H54 (cell line): Measurements from ENCODE around the gene ETV6.

Experiments
- DNase-seq: peaks from one replicate; pipeline ENCODE4 v3.0.0; 2011; ENCODE audit warnings: low spot score, mixed read lengths; ENCODE audit not compliant: insufficient read length
- FAIRE-seq: peaks from 3 replicates; lab custom pipeline; 2011; peaks lifted over from hg19 to GRCh38; lab: Jason Lieb, UNC
- POLR2A ChIP-seq: IDR thresholded peaks from 2 replicates; pipeline ENCODE4 v1.6.1; 2011; ENCODE audit warnings: low read depth, mild to moderate bottlenecking, low read length

The ETV6 gene

DNA sequence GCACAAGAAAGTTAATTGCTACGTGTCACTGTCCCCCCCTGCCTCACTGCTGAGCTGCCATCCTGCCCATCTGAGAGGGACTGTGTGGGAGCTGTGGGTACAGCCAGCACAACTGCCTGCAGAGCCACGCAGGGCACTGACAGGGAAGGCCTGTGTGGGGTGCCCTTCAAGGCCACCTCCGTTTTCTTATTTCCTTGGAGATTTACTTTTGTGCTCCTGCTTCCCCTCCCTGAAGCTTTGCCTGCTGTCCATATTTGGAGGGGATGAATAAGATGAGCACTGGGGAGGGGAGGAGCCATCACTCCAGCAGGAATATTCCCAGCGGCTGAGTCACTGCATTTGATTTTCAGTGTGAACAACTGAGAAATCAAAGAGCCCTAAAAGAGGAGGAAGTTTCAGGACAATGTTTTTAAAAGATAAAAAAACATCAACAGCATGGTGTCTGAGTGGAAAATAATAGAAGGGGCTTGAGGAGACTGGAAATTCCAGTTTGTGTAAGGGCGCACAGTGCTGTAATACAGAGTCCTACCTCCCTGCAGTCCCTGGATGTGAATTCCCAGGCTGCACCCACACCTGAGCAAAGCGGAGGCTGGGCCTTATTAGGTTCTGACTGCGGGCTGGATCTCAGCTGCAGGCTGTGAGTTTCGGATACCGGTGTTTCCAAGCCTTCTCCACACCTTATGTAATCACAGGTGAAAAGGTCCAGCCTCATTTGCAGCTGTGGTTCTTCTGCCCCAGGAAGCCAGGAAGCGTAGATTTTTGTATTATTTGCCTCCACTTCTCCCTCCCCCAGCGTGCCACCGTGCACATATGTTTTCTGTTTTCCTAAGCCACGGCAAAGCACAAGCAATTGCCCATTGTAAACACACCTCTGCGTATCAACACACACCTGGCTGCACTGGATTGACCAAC is 228.7 kb downstream of the ETV6 start:
- DNase-seq = peak; percentile 55
- TF ChIP-seq POLR2A = no peak
- peak; percentile 84 for FAIRE-seq

DNA sequence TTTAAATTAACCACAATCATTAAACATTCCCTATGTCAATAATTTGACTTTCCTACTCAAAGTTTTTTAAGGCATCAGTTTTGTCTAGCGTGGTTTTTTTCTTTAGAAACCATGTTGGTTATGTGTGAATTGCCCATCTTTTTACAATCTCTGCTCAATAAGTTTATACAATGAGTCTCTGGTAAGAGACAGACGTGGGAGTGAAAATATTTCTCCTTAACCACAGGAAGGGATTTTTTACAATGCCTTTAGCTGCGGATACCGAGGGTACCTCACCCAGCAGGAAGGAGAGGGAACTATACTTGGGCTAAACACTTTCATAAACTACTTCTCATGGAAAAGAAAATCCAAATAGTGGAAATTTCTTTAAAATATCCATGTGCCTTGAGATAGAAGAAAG is 229.8 kb downstream of the ETV6 start:
- no peak for DNase-seq
- no peak for TF ChIP-seq POLR2A
- no peak for FAIRE-seq

DNA sequence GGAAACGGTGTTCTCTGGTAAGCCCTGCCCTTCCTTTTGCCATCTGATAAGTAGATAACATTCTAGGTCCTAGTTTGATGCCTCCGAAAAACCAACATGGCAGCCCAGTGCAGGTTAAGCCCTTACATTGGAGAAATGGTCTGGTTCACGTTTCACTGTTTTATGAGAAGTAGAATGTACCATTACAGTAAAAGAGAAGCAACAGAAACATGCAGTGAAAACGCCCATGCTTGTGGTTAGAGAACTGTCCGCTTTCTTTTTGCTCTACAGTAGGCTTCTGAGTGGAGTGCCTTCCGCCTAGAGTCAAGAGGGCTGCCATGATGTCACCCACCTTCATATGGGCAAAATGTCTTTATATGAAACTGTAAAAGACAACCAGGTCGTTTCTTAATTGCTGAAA is 230.9 kb downstream of the ETV6 start:
- DNase-seq = no peak
- no peak for FAIRE-seq
- no peak for TF ChIP-seq POLR2A

DNA sequence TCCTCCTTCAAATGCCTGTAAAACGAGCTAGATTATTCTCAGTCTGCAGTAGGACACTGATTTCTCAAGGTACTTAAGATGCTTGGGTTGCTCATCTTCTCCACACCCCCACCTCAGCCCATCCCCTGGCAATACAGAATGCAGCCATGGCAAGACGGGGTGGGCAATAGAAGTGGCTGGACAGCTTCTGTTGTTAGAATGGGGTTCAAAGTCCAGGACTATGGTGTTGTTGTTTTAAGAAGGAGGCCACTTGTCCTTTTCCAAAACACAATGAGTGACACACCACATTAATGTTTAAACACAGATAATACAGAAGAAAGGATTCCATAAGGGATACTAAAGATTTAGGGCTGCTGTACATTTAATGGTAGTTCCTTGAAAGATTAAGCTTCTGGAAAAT is 232.4 kb downstream of the ETV6 start:
- FAIRE-seq (no peak), DNase-seq (no peak)
- TF ChIP-seq POLR2A = no peak

DNA sequence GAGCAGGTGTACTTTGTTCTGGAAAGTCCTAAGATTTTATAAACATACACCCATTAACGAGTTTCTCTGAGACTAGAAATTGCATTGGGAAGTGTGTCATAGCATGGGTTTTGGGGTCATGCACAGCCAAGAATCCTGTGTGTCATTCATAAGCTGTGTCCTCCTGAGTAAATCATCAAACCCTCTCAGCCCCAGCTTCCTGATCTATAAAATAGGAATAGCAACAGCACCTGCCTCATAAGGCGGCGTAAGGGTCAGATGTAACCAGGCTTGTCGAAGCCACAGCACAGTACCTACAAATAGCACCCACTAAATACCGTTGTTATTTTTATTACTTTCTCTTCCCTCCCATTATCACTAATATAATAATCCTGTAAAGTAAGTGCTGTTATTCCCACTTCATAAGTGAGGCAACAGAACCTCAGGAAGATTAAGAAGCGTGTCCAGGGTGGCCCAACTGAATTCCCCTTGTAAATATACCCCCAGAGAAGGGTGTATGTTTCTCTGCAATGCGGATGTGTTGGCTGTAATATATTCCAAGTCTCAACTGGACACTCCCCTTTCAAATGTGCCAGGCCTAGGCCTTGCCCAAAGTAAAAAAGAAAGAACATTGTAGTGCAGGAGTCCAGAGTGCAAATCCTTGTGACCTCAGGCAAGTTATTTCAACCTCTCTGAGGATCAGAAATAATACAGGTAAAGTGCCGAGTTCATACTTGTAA is 233.0 kb downstream of the ETV6 start:
- FAIRE-seq (no peak), DNase-seq (no peak)
- no peak for TF ChIP-seq POLR2A

DNA sequence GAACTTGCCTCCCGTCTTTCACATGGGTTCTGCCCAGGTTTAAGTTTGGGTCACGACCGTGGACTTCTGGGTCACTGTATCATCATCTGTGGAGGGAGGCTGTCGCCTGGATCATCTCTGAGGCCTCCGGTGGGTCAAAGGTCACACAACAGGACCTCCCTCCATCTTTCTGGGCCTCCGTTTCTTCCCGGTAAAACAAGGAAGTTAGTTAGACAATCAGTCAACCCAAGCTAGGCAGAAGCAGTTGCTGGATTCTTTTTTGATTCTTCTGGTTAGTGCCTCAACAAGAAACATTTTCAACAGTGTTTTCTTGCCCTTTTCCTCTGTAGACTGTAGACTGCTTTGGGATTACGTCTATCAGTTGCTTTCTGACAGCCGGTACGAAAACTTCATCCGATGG is 234.6 kb downstream of the ETV6 start:
- FAIRE-seq (no peak), DNase-seq (no peak)
- TF ChIP-seq POLR2A = no peak

DNA sequence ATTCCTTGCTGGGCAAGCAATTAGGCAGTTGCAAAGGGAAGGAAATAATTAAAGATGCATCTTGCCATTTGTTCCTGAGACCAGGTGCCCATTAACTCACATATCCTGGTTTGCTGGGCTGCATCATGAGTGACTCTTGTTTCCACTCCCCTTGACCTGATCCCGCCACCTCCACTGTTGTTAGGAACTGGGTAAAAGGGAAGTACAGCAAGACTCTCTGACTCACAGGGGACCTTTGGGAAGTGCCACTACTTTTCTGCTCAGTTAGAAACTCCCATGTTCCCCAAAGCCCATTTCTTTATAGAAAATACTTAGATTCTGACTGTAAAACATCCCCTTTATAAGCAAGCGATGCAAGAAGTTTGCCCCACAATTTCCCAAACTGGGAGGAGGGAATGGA is 235.2 kb downstream of the ETV6 start:
- FAIRE-seq (no peak), DNase-seq (no peak)

DNA sequence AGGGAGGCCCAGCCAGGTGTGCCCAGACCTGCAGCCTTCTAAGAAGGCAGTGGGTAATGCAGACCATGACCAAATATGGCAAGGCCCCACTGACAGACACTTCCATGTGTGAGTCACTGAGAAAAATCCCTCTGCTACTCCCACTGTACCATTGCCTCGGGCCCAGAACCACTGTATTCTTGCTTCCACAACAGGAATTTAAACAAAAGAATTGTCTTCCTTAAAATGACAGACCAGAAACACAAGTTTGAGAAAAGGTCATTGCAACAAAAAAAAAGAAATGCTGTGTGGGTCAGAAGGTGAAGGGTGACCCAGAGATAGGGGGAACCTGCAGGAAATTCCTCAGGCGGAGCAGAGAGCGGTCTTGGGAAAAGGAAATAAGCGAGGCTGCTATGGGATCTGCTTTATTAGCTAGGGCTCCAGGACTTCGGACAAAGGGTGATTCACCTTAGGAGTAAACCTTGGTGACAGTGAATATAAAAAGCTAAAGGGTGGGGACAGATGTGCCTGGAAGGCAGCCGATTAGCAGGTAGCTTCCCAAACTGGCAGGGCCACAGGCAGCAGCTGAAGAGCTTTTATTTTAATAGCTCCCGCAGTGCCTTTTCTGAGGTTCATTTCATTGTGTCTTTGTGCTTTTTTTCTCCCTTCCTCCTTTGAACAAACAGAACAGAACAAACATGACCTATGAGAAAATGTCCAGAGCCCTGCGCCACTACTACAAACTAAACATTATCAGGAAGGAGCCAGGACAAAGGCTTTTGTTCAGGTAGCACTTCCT is 236.0 kb downstream of the ETV6 start:
- TF ChIP-seq POLR2A = no peak
- FAIRE-seq (peak; percentile 50), DNase-seq (peak; percentile 20)

More for the DNA sequence above, 235.2 kb downstream of the ETV6 start:
- no peak for TF ChIP-seq POLR2A

DNA sequence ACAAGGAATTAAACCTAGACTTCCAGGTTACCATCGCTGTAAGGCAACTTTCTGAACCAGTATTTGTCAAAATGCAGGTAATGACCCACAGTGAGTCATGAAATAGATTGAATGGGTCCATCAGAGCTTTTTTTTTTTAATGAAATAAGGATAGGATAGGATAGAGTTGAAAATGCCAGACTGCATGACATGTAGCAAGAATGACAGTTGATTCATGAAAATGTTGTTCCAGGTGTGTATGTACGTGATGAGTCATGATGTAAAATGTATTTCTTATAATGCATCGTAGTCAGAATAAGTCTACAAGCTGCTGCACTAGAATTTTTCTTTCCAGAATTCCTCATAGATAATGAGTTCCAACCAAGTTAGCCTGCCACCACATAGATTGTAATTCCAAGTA is 236.9 kb downstream of the ETV6 start:
- FAIRE-seq (no peak), DNase-seq (no peak)
- no peak for TF ChIP-seq POLR2A

DNA sequence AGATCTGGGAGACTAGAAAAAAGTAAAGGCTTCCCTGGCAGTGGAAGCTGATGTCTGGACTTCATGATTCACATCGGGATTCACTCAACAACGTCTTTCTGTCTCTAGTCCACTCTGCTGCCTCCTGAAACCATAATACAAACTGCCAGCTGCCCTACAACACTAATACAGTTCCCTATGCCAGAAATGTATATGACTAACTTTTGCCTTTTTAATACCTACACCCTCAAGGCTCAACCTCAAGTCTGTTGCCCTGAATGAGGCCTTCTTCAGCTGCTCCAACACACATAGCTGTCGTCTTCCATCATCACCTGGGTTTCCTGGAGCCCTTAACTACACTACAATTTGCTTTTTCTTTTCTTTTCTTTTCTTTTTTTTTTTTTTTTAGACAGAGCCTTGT is 238.6 kb downstream of the ETV6 start:
- DNase-seq (no peak), FAIRE-seq (no peak)
- no peak for TF ChIP-seq POLR2A

DNA sequence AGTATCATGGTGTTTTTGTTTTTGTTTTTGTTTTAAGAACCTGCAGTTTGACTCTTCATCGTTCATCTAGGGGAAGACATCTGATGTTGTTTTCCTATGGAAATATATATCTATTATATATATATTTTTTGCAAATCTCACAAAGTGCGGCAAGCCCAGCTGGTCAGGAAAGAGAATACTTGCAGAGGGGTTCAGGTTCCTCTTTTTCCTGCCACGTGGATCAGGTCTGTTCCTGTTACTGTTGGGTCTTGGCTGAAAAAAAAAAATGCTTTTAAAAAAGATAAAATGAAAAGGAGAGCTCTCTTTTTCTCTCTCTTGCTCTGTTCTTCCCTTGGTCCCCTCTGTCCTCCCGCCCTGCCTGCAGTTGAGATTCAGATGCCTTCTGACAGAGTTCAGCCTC is 241.9 kb downstream of the ETV6 start:
- TF ChIP-seq POLR2A = no peak
- FAIRE-seq = no peak
- no peak for DNase-seq

DNA sequence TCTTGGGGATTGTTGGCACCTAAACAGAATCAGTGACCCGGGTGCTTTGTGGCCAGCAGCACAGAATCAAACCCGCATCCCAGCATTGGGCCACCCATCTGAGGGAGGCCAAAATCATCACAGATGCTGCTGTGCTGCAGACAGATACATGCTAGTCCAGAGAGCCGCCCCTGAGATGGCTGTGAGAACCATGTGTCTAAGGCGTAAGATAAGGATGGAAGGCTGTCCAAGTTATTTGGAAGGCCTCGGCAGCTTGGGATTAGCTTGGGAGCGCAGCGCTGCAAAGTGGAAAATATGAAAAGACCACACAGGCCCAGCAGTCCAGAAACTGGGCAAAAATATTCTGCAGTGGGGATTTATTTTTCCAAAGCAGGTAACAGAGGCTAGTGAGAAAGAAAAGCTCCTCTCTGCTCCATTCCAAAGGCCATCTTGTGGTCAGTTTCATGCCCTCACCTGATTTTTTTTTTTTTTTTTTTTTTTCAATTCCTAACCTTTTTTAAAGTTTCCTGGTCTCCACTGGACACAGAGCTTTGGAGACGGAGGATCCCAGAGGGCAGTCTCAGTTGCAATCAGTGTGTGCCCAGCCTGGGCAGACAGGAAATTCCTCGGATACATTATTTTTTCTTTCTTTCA is 242.4 kb downstream of the ETV6 start:
- no peak for DNase-seq
- TF ChIP-seq POLR2A = no peak
- FAIRE-seq = no peak

DNA sequence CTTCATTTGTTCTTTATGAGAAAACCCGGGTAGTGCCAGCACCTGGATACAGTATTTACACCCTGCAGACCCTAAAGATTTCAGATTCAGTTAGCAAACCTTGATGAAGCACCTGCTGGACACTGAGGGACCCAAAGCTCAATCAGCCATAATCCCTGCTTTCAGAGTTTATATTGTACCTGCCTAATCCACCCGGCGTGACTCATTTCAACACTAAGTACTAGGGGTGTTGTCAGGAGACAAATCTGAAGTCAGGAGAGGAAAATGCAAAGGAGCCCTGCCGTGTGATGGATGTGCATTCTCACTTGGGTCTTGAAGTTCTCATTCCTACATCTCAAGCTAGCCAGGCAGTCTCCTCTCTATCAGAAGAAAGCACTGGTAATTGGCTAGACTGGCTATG is 244.5 kb downstream of the ETV6 start:
- FAIRE-seq (no peak), DNase-seq (no peak)
- TF ChIP-seq POLR2A = no peak
